NOMO-1 (cell line): Measurements from ENCODE around the gene OR51D1.

ENCODE experiments used
- DNase-seq, 2 experiments: peaks; one replicate each; lab custom pipeline; 2025; ENCODE audit not compliant: unreplicated experiment in 2 of 2; lab: John Stamatoyannopoulos, UW

The OR51D1 gene

DNA sequence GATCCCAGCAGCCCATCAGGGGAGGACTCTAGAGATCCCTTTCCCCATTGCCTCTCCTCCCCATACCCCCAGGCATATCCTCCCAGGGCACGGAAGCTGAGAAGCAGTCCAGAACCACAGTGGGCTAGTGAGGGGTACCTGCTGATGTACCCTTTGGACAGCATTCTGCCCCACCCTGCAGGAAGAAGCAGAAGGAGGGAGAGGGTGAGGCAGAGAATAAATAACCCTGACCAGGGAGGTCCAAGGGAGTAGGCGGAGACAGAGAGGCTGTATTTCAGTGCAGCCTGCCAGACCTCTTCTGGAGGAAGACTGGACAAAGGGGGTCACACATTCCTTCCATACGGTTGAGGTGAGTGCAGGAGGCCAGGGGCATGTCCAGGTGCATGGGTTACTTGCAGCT, 6.4 kb downstream of the OR51D1 start, which contains the start of gene OR51E1:
Gene OR51E1, plus strand, starts transcription at position 301 of the 400 bp plus-strand sequence. CDS start 8,545 bp downstream, outside the sequence.
- no peak for DNase-seq

DNA sequence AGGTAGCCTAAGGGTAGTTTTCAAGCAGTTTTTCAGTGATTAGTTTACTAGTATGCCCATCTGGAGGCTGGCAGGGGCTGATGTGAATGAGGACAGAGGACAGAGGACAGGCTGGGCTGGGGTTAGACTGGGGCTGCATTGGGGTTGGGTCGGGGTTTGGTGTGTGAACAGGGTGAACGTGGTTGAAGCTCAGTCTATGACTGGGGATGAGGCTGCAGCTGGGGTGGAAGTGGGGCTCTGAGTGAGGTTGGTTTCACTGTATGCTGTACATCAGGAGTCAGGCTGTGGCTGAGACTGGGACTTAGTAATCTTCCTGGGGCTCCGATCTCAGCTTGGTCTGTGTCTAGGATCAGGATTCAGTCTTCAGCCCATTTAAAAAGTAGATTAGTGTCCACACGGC, 7.0 kb downstream of the OR51D1 start:
- no peak for DNase-seq

DNA sequence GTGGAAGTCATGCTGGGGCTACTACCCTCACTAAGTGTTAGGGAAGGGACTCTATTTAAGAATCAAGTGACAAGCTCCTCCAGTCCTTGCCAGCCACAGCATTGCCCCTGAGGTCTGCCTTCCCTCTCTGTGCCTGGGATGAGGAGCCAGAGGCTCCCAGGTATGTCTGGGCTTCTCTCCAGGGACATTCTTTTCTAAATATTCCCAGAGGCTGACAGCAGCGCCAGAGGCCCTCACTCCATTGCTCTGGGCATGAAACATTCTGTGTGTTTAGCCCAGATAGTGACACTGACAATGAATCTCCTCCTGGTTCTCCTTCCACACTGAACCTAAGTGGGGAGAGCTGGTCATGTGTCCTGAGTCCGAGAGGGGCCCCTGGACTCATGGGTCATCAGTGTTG, 8.7 kb downstream of the OR51D1 start:
- DNase-seq, result no peak

GRCh38 chr11:4647766-4648165, 10.5 kb downstream of the OR51D1 start:
- no peak for DNase-seq

- DNase-seq, result no peak
These were observed 17.5 kb downstream of the OR51D1 start for GRCh38 chr11:4654635-4655369.

DNA sequence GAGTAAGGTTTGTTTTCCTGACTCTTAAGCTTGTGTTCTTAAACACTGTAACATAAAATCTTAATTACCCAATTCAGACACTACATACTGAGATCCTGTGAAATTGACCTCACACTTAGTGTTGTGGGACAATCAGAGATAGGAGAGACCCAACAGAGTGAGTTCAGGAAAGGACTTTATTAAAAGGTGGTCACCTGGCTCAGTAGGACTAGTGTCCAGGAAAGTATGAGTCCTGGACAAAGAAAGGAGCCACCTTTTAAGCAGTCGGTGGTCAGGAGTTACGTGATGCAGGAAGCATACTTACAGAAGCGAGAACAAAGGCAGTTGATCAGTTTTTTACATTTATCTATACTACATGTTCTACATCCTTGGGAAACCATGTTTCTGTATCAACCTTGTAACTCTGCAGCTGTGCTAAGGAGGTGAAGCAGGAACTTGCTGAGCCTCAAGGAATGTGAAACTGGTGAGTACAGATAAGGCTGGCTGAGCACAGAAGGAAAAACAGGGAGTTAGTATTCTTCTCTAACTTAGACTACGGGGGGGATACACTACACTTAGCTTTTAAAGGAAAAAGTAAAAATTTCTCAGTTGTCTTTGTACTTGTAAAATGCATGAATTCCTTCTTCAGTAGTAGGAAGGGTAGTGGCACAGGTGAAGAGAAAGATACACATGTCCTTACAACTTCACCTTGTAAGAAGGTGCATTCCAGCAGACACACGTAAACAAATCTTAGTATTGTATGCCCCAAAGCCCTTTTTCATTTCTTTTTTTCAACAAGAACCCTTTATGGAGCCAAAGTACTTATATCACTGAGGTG, 21.6 kb downstream of the OR51D1 start:
- no peak for DNase-seq

GRCh38 chr11:4662876-4663275, 25.6 kb downstream of the OR51D1 start:
- DNase-seq, result no peak

GRCh38 chr11:4664183-4664582, 26.9 kb downstream of the OR51D1 start:
- DNase-seq, result no peak

GRCh38 chr11:4664786-4665185, 27.5 kb downstream of the OR51D1 start:
- no peak for DNase-seq

DNA sequence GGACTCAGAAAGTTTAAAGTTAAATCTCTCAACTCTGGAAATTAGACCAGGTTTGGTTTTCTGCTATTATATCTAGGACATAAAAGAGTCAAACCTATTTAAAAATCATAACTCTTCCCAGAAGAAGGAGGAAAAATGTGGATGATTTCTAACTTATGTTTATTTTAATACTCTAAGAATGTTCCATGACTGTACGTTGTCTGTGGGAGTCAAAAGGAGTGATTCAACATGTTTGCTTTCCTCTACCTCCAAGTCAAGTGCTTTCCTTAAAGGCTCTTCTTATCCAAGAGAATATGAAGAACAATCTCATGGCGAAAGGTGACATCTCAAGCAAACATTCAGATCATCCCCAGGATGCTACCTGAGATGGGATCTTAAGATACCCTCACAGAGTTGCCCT, 28.1 kb downstream of the OR51D1 start:
- DNase-seq, result no peak

GRCh38 chr11:4671741-4672140, 34.5 kb downstream of the OR51D1 start:
- no peak for DNase-seq

GRCh38 chr11:4672470-4672869, 35.2 kb downstream of the OR51D1 start:
- DNase-seq, result no peak

GRCh38 chr11:4673781-4674180, 36.5 kb downstream of the OR51D1 start:
- DNase-seq, result no peak

DNA sequence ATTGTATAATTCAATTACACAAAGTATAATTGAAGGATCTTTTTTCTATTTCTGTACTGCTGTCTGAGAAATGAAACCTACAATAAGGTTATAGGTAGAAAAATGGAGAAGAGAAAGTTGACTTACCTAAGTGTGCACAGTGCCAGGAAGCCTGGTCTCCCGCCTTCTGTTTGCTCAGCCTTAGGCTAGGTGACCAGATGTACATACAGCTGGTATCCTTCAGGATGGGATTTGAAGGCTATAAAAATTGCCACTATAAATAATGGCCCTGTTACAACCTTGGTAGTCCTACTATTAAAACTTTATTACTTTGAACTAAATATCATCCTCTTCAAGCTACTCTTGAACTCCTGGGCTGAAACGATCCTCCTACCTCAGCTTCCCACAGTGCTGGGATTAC, 40.7 kb downstream of the OR51D1 start:
- no peak for DNase-seq

- DNase-seq, result no peak
These were observed 43.1 kb downstream of the OR51D1 start for GRCh38 chr11:4680341-4680740.

DNA sequence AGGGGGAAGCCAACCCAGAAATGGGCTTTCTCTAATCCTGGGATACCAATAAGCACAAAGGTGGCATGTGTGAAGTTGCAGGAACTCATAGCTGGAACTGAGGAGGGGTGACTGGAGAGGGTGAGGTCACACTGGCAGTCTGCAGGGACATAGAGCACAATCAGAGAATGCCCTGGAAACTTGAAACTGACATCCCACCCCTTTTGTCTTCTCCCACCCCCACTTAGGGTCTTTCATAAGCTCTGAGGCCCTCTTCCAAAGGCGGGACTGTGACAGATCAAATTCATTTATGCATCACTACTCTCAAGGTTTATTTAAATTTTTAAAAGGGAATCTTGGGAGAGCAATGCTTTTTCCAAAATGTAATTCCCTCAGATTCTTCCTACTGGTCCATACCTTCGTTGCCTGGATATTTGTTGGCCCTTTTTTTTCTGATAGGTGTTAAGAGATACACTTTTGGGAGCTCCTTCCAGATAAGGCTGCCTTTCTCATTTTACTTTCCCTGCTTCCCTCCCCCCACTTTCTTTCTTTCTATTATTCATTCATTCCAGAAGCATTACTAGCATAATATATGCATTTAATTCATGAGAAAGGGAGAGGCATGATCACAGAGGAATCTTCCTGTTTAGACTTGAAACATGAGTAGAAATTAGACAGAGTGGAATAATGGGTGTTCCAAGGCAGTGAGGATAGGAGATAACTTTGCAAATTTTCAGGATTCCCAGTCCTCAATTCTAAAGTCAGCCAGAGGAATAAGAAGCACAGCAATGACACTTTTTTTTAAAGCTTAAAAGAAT, 45.5 kb downstream of the OR51D1 start:
- no peak for DNase-seq

GRCh38 chr11:4684631-4685285, 47.5 kb downstream of the OR51D1 start:
- no peak for DNase-seq
